OCI-LY1 (cell line): ENCODE results near the gene ZFP30.

Experiments
- H2AFZ ChIP-seq: fragments of 200-600 bp; sonication (generic), shearing (Covaris generic); 2 replicates; pipeline ENCODE4 v1.6.0; 2014; ENCODE audit warnings: antibody characterized with exemption, mild to moderate bottlenecking, low read length
- H3F3A ChIP-seq: fragments of 200-600 bp; sonication (generic), shearing (Covaris generic); 2 replicates; pipeline ENCODE4 v1.6.0; 2014; ENCODE audit warnings: mild to moderate bottlenecking, antibody characterized with exemption, low read length, moderate library complexity; ENCODE audit not compliant: insufficient read depth
- H3K27ac ChIP-seq: fragments of 200-600 bp; sonication (generic); 2 replicates; pipeline ENCODE4 v1.5.1; 2014; ENCODE audit warnings: low read length, mixed run types, mild to moderate bottlenecking, low read depth; ENCODE audit not compliant: poor library complexity, severe bottlenecking
- H3K27me3 ChIP-seq: fragments of 200-600 bp; sonication (generic); 2 replicates; pipeline ENCODE4 v1.6.0; 2014; ENCODE audit warnings: antibody characterized with exemption, mild to moderate bottlenecking, low read length, moderate library complexity; ENCODE audit not compliant: insufficient read depth
- H3K36me3 ChIP-seq: fragments of 200-600 bp; sonication (generic); 2 replicates; pipeline ENCODE4 v1.6.1; 2014; ENCODE audit warnings: mild to moderate bottlenecking, antibody characterized with exemption, low read length, moderate library complexity, mixed read lengths; ENCODE audit not compliant: insufficient read depth
- H3K4me1 ChIP-seq: fragments of 200-600 bp; sonication (generic); 2 replicates; pipeline ENCODE4 v1.5.1; 2014; ENCODE audit warnings: mild to moderate bottlenecking, low read length, moderate library complexity; ENCODE audit not compliant: insufficient read depth, severe bottlenecking
- H3K4me2 ChIP-seq: fragments of 200-600 bp; sonication (generic), shearing (Covaris generic); 2 replicates; pipeline ENCODE4 v1.6.1; 2014; ENCODE audit warnings: low read length
- H3K4me3 ChIP-seq: fragments of 200-600 bp; sonication (generic); 2 replicates; pipeline ENCODE4 v1.5.1; 2014; ENCODE audit warnings: low read length, low read depth, mild to moderate bottlenecking, mixed read lengths; ENCODE audit not compliant: poor library complexity, severe bottlenecking
- H3K79me2 ChIP-seq: fragments of 200-600 bp; shearing (Covaris generic); 2 replicates; pipeline ENCODE4 v1.6.1; 2016; ENCODE audit warnings: mixed run types, low read length, mixed read lengths; ENCODE audit not compliant: insufficient read depth
- H3K9ac ChIP-seq: fragments of 200-600 bp; sonication (generic), shearing (Covaris generic); 2 replicates; pipeline ENCODE4 v1.6.1; 2014; ENCODE audit warnings: mild to moderate bottlenecking, low read length, mixed read lengths
- H3K9me2 ChIP-seq: fragments of 200-600 bp; sonication (generic), shearing (Covaris generic); 2 replicates; pipeline ENCODE4 v1.6.1; 2014; ENCODE audit warnings: low read depth, mild to moderate bottlenecking, low read length, mixed read lengths
- H3K9me3 ChIP-seq: fragments of 200-600 bp; shearing (Covaris generic); 2 replicates; pipeline ENCODE4 v1.6.1; 2014; ENCODE audit warnings: low read length, mixed read lengths
- H4K20me1 ChIP-seq: fragments of 200-600 bp; sonication (generic), shearing (Covaris generic); 2 replicates; pipeline ENCODE4 v1.6.0; 2016; ENCODE audit warnings: mild to moderate bottlenecking, low read length; ENCODE audit not compliant: insufficient read depth
- EZH2 ChIP-seq: fragments of 200-600 bp; sonication (generic), shearing (Covaris generic); IDR thresholded peaks from 2 replicates; pipeline ENCODE4 v1.8.0; 2017; ENCODE audit warnings: borderline replicate concordance, mixed run types, mild to moderate bottlenecking, antibody characterized with exemption, low read length, moderate library complexity, mixed read lengths
- TF ChIP-seq, protein P1 (sequence below): fragments of 200-600 bp; sonication (generic), shearing (Covaris generic); IDR thresholded peaks from 2 replicates; pipeline ENCODE4 v1.5.1; 2017; ENCODE audit warnings: mild to moderate bottlenecking, antibody characterized with exemption, low read length, moderate library complexity, mixed read lengths

The ZFP30 gene

GRCh38 chr19:37655301-37655688 is at the start of gene ZFP30:
Gene ZFP30 (minus strand): TSS chr19:37655465. CDS start chr19:37647822, 7,643 bp downstream.
- no peaks in the 10 kb centered on the region for H4K20me1 ChIP-seq
- no peak within 1 kb of the TSS for H2AFZ ChIP-seq
- H3K9me2 ChIP-seq: no peaks in the 10 kb centered on the region
- no peaks in the 10 kb centered on the region; the same call in 1 of the 2 replicates for H3K9me3 ChIP-seq
- no peaks in the 10 kb centered on the region for H3F3A ChIP-seq
- H3K4me3 ChIP-seq: peak within 1 kb of the TSS; percentile 79
- peaks cover 12% of the 10 kb centered on the region for H3K4me1 ChIP-seq
- H3K27ac ChIP-seq: peak within 1 kb of the TSS; percentile 36
- no peaks in the 10 kb centered on the region; the same call in 1 of the 2 replicates for H3K36me3 ChIP-seq
- TF ChIP-seq, protein P1, sequence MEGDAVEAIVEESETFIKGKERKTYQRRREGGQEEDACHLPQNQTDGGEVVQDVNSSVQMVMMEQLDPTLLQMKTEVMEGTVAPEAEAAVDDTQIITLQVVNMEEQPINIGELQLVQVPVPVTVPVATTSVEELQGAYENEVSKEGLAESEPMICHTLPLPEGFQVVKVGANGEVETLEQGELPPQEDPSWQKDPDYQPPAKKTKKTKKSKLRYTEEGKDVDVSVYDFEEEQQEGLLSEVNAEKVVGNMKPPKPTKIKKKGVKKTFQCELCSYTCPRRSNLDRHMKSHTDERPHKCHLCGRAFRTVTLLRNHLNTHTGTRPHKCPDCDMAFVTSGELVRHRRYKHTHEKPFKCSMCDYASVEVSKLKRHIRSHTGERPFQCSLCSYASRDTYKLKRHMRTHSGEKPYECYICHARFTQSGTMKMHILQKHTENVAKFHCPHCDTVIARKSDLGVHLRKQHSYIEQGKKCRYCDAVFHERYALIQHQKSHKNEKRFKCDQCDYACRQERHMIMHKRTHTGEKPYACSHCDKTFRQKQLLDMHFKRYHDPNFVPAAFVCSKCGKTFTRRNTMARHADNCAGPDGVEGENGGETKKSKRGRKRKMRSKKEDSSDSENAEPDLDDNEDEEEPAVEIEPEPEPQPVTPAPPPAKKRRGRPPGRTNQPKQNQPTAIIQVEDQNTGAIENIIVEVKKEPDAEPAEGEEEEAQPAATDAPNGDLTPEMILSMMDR: no peak
- TF ChIP-seq EZH2: no peak
- peaks cover 9% of the 10 kb centered on the region; the same call in 1 of the 2 replicates for H3K79me2 ChIP-seq
- no peaks in the 10 kb centered on the region for H3K27me3 ChIP-seq
- H3K4me2 ChIP-seq: peak within 1 kb of the TSS; percentile 76
- H3K9ac ChIP-seq: peak within 1 kb of the TSS; percentile 64

DNA sequence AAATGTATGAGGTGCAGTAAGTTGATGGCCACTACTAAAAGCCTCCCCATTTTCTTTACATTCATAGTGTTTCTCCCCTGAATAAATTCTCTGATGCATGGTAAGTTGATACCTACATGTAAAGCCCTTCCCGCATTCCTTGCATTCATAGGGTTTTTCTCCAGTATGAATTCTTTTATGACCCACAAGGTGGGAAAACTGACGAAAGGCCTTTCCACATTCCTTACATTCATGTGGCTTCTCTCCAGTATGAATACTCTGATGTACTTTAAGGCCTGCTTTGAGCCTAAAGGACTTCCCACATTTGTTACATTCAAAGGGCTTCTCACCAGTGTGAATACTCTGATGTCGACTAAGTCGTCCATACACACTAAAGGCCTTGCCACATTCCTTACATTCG is 43.8 kb upstream of the ZFP30 start:
- Histone ChIP-seq H3K27me3 (no peaks in the 10 kb centered on the region), H3K9me2 (no peaks in the 10 kb centered on the region), H4K20me1 (no peaks in the 10 kb centered on the region), H3K4me3 (no peak overlapping the region), H3K4me2 (no peak overlapping the region), H3K9ac (no peak overlapping the region), H3K9me3 (peaks cover 25% of the 10 kb centered on the region), H3K79me2 (no peaks in the 10 kb centered on the region), H2AFZ (no peak overlapping the region), H3K36me3 (peaks cover 74% of the 10 kb centered on the region), H3K4me1 (no peaks in the 10 kb centered on the region), H3K27ac (no peak overlapping the region), H3F3A (no peaks in the 10 kb centered on the region)
- TF ChIP-seq, protein P1: no peak
- no peak for TF ChIP-seq EZH2

DNA sequence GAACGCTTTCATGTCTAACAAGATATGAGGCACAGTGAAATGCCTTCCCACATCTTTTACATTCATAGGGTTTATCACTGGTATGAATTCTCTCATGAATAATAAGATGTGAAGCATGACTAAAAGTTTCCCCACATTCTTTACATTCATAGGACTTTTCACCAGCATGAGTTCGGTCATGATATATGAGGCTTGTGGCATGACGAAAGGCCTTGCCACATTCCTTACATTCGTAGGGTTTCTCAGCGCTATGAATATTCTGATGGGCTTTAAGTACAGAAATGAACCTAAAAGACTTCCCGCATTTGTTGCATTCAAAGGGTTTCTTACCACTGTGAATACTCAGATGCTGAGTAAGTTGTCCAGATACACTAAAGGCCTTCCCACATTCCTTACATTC is 43.0 kb upstream of the ZFP30 start:
- no peaks in the 10 kb centered on the region for H3F3A ChIP-seq
- H3K9me2 ChIP-seq: no peaks in the 10 kb centered on the region
- H3K27me3 ChIP-seq: no peaks in the 10 kb centered on the region
- no peak overlapping the region for H3K9ac ChIP-seq
- no peak overlapping the region for H2AFZ ChIP-seq
- no peaks in the 10 kb centered on the region for H3K79me2 ChIP-seq
- H4K20me1 ChIP-seq: no peaks in the 10 kb centered on the region
- H3K4me2 ChIP-seq: no peak overlapping the region
- no peak overlapping the region for H3K27ac ChIP-seq
- H3K4me1 ChIP-seq: no peaks in the 10 kb centered on the region
- peaks cover 25% of the 10 kb centered on the region for H3K9me3 ChIP-seq
- no peak overlapping the region for H3K4me3 ChIP-seq
- TF ChIP-seq, protein P1: no peak
- TF ChIP-seq EZH2: no peak
- H3K36me3 ChIP-seq: peaks cover 66% of the 10 kb centered on the region
